Spleen (tissue), 11 donors: ENCODE data around the gene SIK1. TPM values are rescaled to one million over a fixed set of nuclear protein-coding genes. Genes with fewer than 3 reads are reported as not detected.

Source experiments
- DNase-seq: peaks from one replicate; pipeline ENCODE4 v3.0.0-alpha.2; 2020
- H3K27ac ChIP-seq, 8 donors: fragments of 200-600 bp; sonication (generic) in 7 of 8; 1 replicate in 4 of 8; 2 replicates in 4 of 8; pipeline versions ENCODE4 v1.5.0 to v1.8.0; 2016 to 2021; ENCODE audit warnings: inconsistent platforms in 4 of 8, mild to moderate bottlenecking in 4 of 8, moderate library complexity in 1 of 8
- H3K27me3 ChIP-seq, 7 donors: fragments of 200-600 bp; sonication (generic) in 6 of 7; replicated peaks in 1 of 7; 1 replicate in 4 of 7; 2 replicates in 3 of 7; pipeline versions ENCODE4 v1.5.0 to v1.8.0; 2016 to 2021; ENCODE audit warnings: inconsistent platforms in 3 of 7, mild to moderate bottlenecking in 1 of 7
- H3K36me3 ChIP-seq, 6 donors: fragments of 200-600 bp; sonication (generic) in 5 of 6; 1 replicate in 4 of 6; 2 replicates in 2 of 6; pipeline versions ENCODE4 v1.5.0 to v1.8.0; 2016 to 2021; ENCODE audit warnings: inconsistent platforms in 2 of 6
- H3K4me1 ChIP-seq, 6 donors: fragments of 200-600 bp; sonication (generic) in 5 of 6; 1 replicate in 3 of 6; 2 replicates in 3 of 6; pipeline versions ENCODE4 v1.5.0 to v1.8.0; 2016 to 2021; ENCODE audit warnings: inconsistent platforms in 3 of 6
- H3K4me3 ChIP-seq, 8 donors: fragments of 200-600 bp; sonication (generic) in 7 of 8; 1 replicate in 4 of 8; 2 replicates in 4 of 8; pipeline versions ENCODE4 v1.5.0 to v1.8.0; 2016 to 2021; ENCODE audit warnings: inconsistent platforms in 4 of 8, mild to moderate bottlenecking in 4 of 8, moderate library complexity in 2 of 8
- H3K9me3 ChIP-seq, 8 donors: fragments of 200-600 bp; sonication (generic) in 7 of 8; 1 replicate in 4 of 8; 2 replicates in 4 of 8; pipeline versions ENCODE4 v1.5.0 to v1.8.0; 2016 to 2021; ENCODE audit warnings: inconsistent platforms in 4 of 8
- POLR2A ChIP-seq, 3 donors: fragments of 450-650 bp; IDR thresholded peaks; one replicate each; pipeline ENCODE4 v1.5.1; 2017; ENCODE audit warnings: antibody characterized with exemption in 3 of 3, mild to moderate bottlenecking in 1 of 3
- POLR2AphosphoS5 ChIP-seq, 3 donors: sonication (generic); formaldehyde crosslinking; IDR thresholded peaks; one replicate each; pipeline ENCODE4 v1.5.1; 2017; ENCODE audit warnings: antibody characterized with exemption in 3 of 3
- WGBS, 5 donors: extraction: QIAGEN DNeasy Blood & Tissue Kit in 3 of 5; methylation state at CpG; one replicate each; pipeline versions ENCODE4 v1.1.5 to v1.1.7; 2013 to 2018; 5-methylcytosine and 5-hydroxymethylcytosine counted together
- intact Hi-C: fragments of 100-400 bp; cut with DNase I; formaldehyde crosslinking; loops from one replicate; pipeline ENCODE4 v1.15.0; 2023; ENCODE audit warnings: low total_unique reads
- polyA plus RNA-seq, 3 donors: library from polyadenylated mRNA; stranded (reverse); fragments of 200-250 nt; gene quantifications; one replicate each; pipeline ENCODE4 v1.2.1, GENCODE V29; 2013
- total RNA-seq, 7 donors: library from RNA; depleted of rRNA in 3 of 7; stranded (reverse); fragments of >200 nt in 3 of 7; fragmentation: NEBNext Ultra II Directional in 4 of 7; extraction: Animal tissue kit (Norgen Biotek cat#: 25700) in 4 of 7; gene quantifications; one replicate each; pipeline versions ENCODE4 v1.1.0 to v1.2.1, GENCODE V29; 2016 to 2021
- TF ChIP-seq, protein P1 (sequence below), 11 experiments: fragments of 200-600 bp in 7 of 11; fragments of 450-650 bp in 4 of 11; sonication (generic) in 4 of 11; IDR thresholded peaks in 8 of 11; conservative IDR thresholded peaks in 3 of 11; 1 replicate in 7 of 11; 2 replicates in 4 of 11; pipeline versions ENCODE4 v1.4.0 to v1.8.0; 2016 to 2021; ENCODE audit warnings: antibody characterized with exemption in 11 of 11, inconsistent platforms in 4 of 11, mild to moderate bottlenecking in 1 of 11
- donor health status: healthy with polysubstance abuse.
- donor health status: DM: no; HTN: no; CAD: no; lungs with moderate emphysema.
- donor health status: DM: no; HTN: no; CAD: no.
- donor health status: Bipolar disorder and iron deficiency.
- donor health status: healthy.
- donor health status: DM: no; HTN: no; CAD: no.
- donor health status: DM: yes; HTN: yes; CAD: no.

Gene SIK1
- total and polyA plus RNA-seq, 10 donors = 0.48 to 43.9 (median 12.2) TPM

DNA sequence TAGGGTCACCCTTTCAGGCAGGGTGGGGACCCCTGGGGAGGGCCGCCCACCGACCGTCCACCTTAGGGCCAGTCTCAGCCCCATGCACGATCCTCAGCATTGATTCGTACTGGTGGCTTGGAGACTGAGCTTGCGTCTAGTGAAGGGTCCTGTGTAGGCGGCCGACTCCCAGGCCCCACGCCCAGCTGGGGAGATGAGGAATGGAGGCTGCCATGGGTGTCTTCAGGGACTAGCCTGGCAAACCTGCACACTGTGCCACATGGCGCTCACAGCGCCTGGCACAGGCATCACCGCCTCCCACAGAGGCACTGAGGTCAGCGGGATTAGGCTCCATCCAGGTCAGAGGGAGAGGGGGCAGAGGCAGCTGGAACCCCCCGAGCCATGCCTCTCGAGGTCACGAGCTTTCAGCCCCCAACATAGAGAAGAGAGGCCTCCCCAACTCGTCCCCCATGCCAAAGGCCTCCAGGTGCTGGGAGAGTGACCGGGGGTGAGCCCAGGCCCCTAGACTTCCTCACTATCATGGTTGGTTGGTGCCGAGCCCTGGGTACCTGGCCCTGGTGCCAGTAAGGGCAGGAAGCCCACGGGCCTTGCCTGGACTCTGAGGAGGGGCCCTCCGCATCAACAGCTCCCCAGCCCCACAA lies 51.0 kb downstream of the SIK1 start:
- no peak for DNase-seq
- H3K36me3 ChIP-seq = no peaks in the 10 kb centered on the region
- TF ChIP-seq POLR2AphosphoS5 (IDR thresholded peaks at IDR 0.05) (no peak), POLR2A (IDR thresholded peaks at IDR 0.05) (no peak)
- TF ChIP-seq, protein P1, sequence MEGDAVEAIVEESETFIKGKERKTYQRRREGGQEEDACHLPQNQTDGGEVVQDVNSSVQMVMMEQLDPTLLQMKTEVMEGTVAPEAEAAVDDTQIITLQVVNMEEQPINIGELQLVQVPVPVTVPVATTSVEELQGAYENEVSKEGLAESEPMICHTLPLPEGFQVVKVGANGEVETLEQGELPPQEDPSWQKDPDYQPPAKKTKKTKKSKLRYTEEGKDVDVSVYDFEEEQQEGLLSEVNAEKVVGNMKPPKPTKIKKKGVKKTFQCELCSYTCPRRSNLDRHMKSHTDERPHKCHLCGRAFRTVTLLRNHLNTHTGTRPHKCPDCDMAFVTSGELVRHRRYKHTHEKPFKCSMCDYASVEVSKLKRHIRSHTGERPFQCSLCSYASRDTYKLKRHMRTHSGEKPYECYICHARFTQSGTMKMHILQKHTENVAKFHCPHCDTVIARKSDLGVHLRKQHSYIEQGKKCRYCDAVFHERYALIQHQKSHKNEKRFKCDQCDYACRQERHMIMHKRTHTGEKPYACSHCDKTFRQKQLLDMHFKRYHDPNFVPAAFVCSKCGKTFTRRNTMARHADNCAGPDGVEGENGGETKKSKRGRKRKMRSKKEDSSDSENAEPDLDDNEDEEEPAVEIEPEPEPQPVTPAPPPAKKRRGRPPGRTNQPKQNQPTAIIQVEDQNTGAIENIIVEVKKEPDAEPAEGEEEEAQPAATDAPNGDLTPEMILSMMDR (IDR thresholded peaks at IDR 0.05 in 8 of 11, conservative IDR thresholded peaks at IDR 0.05 in 3 of 11) = no peak
- WGBS, 5 donors = 83 to 94% (median 91%) methylated on average over 12 to 21 of the region's 21 CpGs
- no peaks in the 10 kb centered on the region for H3K4me1 ChIP-seq
- intact Hi-C loops = no loop called here
- no peak overlapping the region for H3K4me3 ChIP-seq
- H3K27ac ChIP-seq = no peak overlapping the region
- no peaks in the 10 kb centered on the region for H3K27me3 ChIP-seq
- H3K9me3 ChIP-seq = no peaks in the 10 kb centered on the region

DNA sequence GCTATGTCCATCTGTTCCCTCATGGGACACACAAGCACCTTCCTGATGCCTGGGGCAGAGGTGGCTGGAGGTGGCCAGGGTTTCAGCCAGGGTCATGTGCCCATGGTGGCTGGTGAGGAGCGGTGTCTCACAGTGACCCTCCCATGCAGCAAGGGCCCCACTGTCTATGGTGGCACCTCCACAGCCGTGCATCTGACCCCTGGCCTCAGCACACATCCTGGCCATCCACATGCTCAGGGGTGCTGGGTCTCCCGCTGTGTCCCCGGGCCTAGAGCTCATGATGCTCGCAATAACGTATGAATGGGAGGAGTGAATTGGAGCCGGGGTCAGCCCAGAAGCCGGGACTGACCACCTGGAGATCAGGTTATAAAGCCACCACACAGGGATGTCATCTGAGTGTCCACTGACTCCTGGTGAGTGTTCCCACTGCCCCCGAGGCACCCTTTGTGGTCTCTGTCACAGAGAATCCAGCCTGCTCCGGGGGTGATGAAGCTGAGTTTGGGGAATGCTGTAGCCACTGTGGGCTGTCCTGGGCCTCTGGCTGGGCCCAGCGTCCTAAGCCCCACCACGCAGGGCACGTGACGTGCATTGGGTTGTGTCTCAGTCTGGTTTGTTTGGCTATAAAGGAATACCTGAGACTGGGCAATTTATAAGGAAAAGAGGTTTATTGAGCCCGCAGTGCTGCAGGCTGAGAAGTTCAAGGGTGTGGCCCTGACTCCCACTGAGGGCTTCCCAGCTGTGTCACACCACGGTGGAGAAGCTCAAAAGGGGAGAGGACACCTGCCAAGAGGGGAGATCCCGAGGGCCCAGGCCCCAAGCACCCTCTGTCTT lies 51.7 kb downstream of the SIK1 start:
- 74 to 93% (median 90%) methylated on average over 8 to 17 of the region's 17 CpGs for WGBS, 5 donors
- Histone ChIP-seq H3K27me3 (no peaks in the 10 kb centered on the region), H3K27ac (no peak overlapping the region), H3K9me3 (no peaks in the 10 kb centered on the region), H3K4me3 (no peak overlapping the region), H3K4me1 (peaks cover 0 to 2% (median 0%) of the 10 kb centered on the region in 6 donors), H3K36me3 (no peaks in the 10 kb centered on the region)
- intact Hi-C loops = no loop called here
- no peak for TF ChIP-seq POLR2A (IDR thresholded peaks at IDR 0.05)
- TF ChIP-seq POLR2AphosphoS5 (IDR thresholded peaks at IDR 0.05) = no peak
- TF ChIP-seq, protein P1 (IDR thresholded peaks at IDR 0.05 in 8 of 11, conservative IDR thresholded peaks at IDR 0.05 in 3 of 11) = no peak
- DNase-seq = no peak

DNA sequence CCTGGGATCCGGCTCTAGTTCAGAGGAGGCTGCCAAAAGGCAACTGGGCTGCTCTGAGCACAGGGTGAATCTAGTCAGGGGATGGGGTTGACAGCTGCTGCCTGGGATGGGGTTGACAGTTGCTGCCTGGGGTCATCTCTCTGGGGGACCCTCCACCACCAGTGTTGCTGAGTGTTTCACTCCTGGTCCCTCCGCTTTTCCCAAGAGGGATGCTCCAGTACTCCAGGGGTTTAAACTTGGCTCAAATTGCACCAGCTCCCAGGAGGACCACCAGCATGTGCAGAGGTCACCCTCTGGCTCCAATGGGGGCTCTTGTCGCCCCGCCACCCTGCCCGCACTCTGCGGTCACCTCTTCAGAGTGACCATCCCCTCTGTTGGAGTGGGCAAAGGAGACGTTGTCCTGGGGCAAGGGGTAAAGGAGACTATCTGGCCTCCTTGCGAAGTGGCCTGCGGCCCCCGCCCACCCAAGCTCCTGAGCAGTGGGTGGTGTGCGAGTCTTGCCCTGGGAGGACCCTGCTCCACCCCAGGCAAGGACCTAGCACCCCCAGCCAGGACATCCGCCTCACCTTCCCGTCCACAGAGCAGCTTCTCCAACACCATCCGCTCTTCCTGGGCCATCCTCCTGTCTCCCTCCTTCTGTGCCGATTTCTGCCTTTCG lies 52.6 kb downstream of the SIK1 start:
- intact Hi-C loops = no loop called here
- Histone ChIP-seq H3K27ac (no peak overlapping the region), H3K27me3 (no peaks in the 10 kb centered on the region), H3K4me3 (no peak overlapping the region), H3K36me3 (no peaks in the 10 kb centered on the region), H3K9me3 (no peaks in the 10 kb centered on the region), H3K4me1 (peaks cover 0 to 11% (median 0%) of the 10 kb centered on the region in 6 donors)
- DNase-seq = no peak
- 94 to 97% (median 95%) methylated on average over 16 of the region's 16 CpGs for WGBS, 5 donors
- TF ChIP-seq, protein P1 (IDR thresholded peaks at IDR 0.05 in 8 of 11, conservative IDR thresholded peaks at IDR 0.05 in 3 of 11) = no peak
- TF ChIP-seq POLR2A (IDR thresholded peaks at IDR 0.05) = no peak
- TF ChIP-seq POLR2AphosphoS5 (IDR thresholded peaks at IDR 0.05) = no peak
